Chondrocyte (in vitro differentiated cells): ENCODE results near the gene TIMM17A. TPM values are rescaled to one million over a fixed set of nuclear protein-coding genes. Genes with fewer than 3 reads are reported as not detected.
"Not testable (repeated sequence)": the region's sequence is repeated elsewhere in the genome, so short reads cannot be mapped to it uniquely, and the experiment has no call there.

Source experiments
- DNase-seq: peaks from one replicate; pipeline ENCODE4 v3.0.0; 2021; ENCODE audit warnings: mixed read lengths, low spot score
- H3K27ac Mint-ChIP-seq: one replicate; pipeline ENCODE4 v1.8.0; 2021; ENCODE audit warnings: mild to moderate bottlenecking, moderate library complexity, mixed read lengths; ENCODE audit not compliant: unreplicated experiment
- H3K27me3 Mint-ChIP-seq: 2 replicates; pipeline ENCODE4 v1.8.0; 2021; ENCODE audit warnings: low read depth, mixed read lengths
- H3K36me3 Mint-ChIP-seq: 2 replicates; pipeline ENCODE4 v1.8.0; 2021; ENCODE audit warnings: low read depth, mixed read lengths
- H3K4me1 Mint-ChIP-seq: 2 replicates; pipeline ENCODE4 v1.8.0; 2021; ENCODE audit warnings: low read depth, mild to moderate bottlenecking, mixed read lengths
- H3K4me3 Mint-ChIP-seq: one replicate; pipeline ENCODE4 v1.8.0; 2021; ENCODE audit warnings: mild to moderate bottlenecking, moderate library complexity, mixed read lengths; ENCODE audit not compliant: unreplicated experiment
- H3K9me3 Mint-ChIP-seq: 2 replicates; pipeline ENCODE4 v1.8.0; 2021; ENCODE audit warnings: low read depth, mixed read lengths
- CTCF ChIP-seq: fragments of 200-600 bp; sonication (generic); IDR thresholded peaks from 2 replicates; pipeline ENCODE4 v1.5.0; 2021; ENCODE audit warnings: antibody characterized with exemption, mild to moderate bottlenecking, moderate library complexity
- total RNA-seq: library from RNA; stranded (reverse); gene quantifications from 3 replicates; pipeline ENCODE4 v1.2.1, GENCODE V29; 2021

The TIMM17A gene
- total RNA-seq, 1 donor from 2014 or later: 68.5 TPM

GRCh38 chr1:201955729-201956143, 433 bp downstream of the TIMM17A start:
- Mint-ChIP-seq H3K9me3 (no peaks in the 10 kb centered on the region), H3K27me3 (no peaks in the 10 kb centered on the region), H3K27ac (peak overlapping the region; percentile 100), H3K4me1 (peaks cover 24% of the 10 kb centered on the region), H3K36me3 (peaks cover 10% of the 10 kb centered on the region), H3K4me3 (peak overlapping the region; percentile 92)
- no peak for TF ChIP-seq CTCF
- DNase-seq: no peak

GRCh38 chr1:201958348-201958747, 3.0 kb downstream of the TIMM17A start:
- H3K9me3 Mint-ChIP-seq: no peaks in the 10 kb centered on the region
- H3K27ac Mint-ChIP-seq: no peak overlapping the region
- peaks cover 24% of the 10 kb centered on the region for H3K4me1 Mint-ChIP-seq
- no peak overlapping the region for H3K4me3 Mint-ChIP-seq
- TF ChIP-seq CTCF: no peak
- peaks cover 18% of the 10 kb centered on the region for H3K36me3 Mint-ChIP-seq
- no peak for DNase-seq
- no peaks in the 10 kb centered on the region for H3K27me3 Mint-ChIP-seq

DNA sequence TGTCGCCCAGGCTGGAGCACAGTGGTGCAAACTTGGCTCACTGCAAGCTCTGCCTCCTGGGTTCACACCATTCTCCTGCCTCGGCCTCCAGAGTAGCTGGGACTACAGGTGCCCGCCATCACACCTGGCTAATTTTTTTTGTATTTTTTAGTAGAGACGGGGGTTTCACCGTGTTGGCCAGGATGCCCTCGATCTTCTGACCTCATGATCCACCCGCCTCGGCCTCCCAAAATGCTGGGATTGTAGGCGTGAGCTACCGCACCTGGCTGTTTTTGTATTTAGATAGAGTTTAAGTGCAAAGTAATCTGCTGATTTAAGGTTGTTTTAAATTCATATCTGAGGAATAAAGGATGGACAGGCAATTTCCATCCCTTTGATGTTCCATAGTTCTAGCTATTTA, 7.1 kb downstream of the TIMM17A start:
- H3K27me3 Mint-ChIP-seq, H3K9me3 Mint-ChIP-seq, H3K4me3 Mint-ChIP-seq, DNase-seq, H3K4me1 Mint-ChIP-seq, H3K27ac Mint-ChIP-seq: not testable (repeated sequence)
- H3K36me3 Mint-ChIP-seq: peaks cover 32% of the 10 kb centered on the region

DNA sequence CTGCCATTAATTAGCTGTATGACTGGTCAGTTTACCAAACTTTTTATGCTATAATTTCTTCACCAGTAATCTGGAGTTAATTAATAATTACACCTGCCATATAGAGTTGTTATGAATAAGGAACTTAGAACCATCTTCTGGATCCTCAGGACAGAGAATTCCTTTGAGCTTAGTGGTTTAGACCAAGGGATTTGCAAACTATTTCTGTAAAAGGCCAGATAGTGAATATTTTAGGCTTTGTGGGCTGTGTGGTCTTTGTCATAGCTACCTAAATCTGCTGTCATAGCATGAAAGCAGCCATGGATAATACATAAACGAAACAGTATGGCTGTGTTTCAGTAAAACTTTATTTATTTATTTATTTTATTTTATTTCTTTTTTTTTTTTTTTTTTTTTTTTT, 9.0 kb downstream of the TIMM17A start:
- Mint-ChIP-seq H3K4me1 (no peaks in the 10 kb centered on the region), H3K27ac (no peak overlapping the region), H3K27me3 (no peaks in the 10 kb centered on the region), H3K4me3 (no peak overlapping the region), H3K36me3 (peaks cover 31% of the 10 kb centered on the region), H3K9me3 (no peaks in the 10 kb centered on the region)
- DNase-seq: no peak
- no peak for TF ChIP-seq CTCF

GRCh38 chr1:201966171-201966570, 10.9 kb downstream of the TIMM17A start:
- no peak overlapping the region for H3K27ac Mint-ChIP-seq

More at GRCh38 chr1:201966171-201966570, 10.9 kb downstream of the TIMM17A start:
- Mint-ChIP-seq H3K4me3 (no peak overlapping the region), H3K36me3 (peaks cover 32% of the 10 kb centered on the region), H3K9me3 (no peaks in the 10 kb centered on the region), H3K27me3 (no peaks in the 10 kb centered on the region), H3K4me1 (peaks cover 5% of the 10 kb centered on the region)
- no peak for DNase-seq
- TF ChIP-seq CTCF: no peak
